Activated CD4-positive, alpha-beta T cell treated with anti-CD3 and anti-CD28 coated beads, Interleukin-2, amount 50 U/mL, for 48 hours (primary cell): ENCODE measurements around the gene GRIP1.

ENCODE experiments used
- DNase-seq, 2 experiments: peaks; one replicate each; pipeline ENCODE4 v3.0.0-alpha.2; 2020

Gene GRIP1

GRCh38 chr12:66638666-66639065, 40.2 kb downstream of the GRIP1 start:
- DNase-seq: no peak

GRCh38 chr12:66637699-66638301, 41.1 kb downstream of the GRIP1 start:
- DNase-seq: no peak

GRCh38 chr12:66636771-66637170, 42.1 kb downstream of the GRIP1 start:
- DNase-seq: no peak

GRCh38 chr12:66633676-66634075, 45.2 kb downstream of the GRIP1 start:
- no peak for DNase-seq

GRCh38 chr12:66629138-66629870, 49.6 kb downstream of the GRIP1 start:
- no peak for DNase-seq

GRCh38 chr12:66627988-66628317, 50.9 kb downstream of the GRIP1 start:
- DNase-seq: no peak

- DNase-seq: no peak
Measured at GRCh38 chr12:66627270-66627987, 51.4 kb downstream of the GRIP1 start.

- DNase-seq: no peak
Measured at GRCh38 chr12:66624806-66625205, 54.1 kb downstream of the GRIP1 start.

GRCh38 chr12:66623455-66623854, 55.4 kb downstream of the GRIP1 start:
- DNase-seq: no peak

- DNase-seq: no peak
Measured at GRCh38 chr12:66620688-66621087, 58.2 kb downstream of the GRIP1 start.

GRCh38 chr12:66620026-66620425, 58.9 kb downstream of the GRIP1 start:
- DNase-seq: no peak

GRCh38 chr12:66617991-66618390, 60.9 kb downstream of the GRIP1 start:
- DNase-seq: no peak

GRCh38 chr12:66612090-66612775, 66.6 kb downstream of the GRIP1 start:
- no peak for DNase-seq

GRCh38 chr12:66607147-66607546, 71.7 kb downstream of the GRIP1 start:
- no peak for DNase-seq

GRCh38 chr12:66605293-66605692, 73.6 kb downstream of the GRIP1 start:
- no peak for DNase-seq

GRCh38 chr12:66603981-66604479, 74.8 kb downstream of the GRIP1 start:
- no peak for DNase-seq

- no peak for DNase-seq
Measured at GRCh38 chr12:66603461-66603860, 75.4 kb downstream of the GRIP1 start.

GRCh38 chr12:66602483-66603143, 76.3 kb downstream of the GRIP1 start:
- DNase-seq: no peak

GRCh38 chr12:66600903-66601302, 78.0 kb downstream of the GRIP1 start:
- DNase-seq: no peak

- DNase-seq: no peak
Measured at GRCh38 chr12:66599816-66600215, 79.1 kb downstream of the GRIP1 start.

- DNase-seq: no peak
Measured at GRCh38 chr12:66598608-66599007, 80.3 kb downstream of the GRIP1 start.

GRCh38 chr12:66598079-66598478, 80.8 kb downstream of the GRIP1 start:
- no peak for DNase-seq

- no peak for DNase-seq
Measured at GRCh38 chr12:66596199-66596598, 82.7 kb downstream of the GRIP1 start.
